GM21786 (cell line): Measurements from ENCODE around the gene RAB8A.
A peak's percentile ranks its signal among the peaks of the same experiment; 100 is the strongest.

Experiments
- ATAC-seq: cut with Tn5 transposase; IDR thresholded peaks from one replicate; pipeline ENCODE4 v1.9.1; 2021; ENCODE audit not compliant: unreplicated experiment

The RAB8A gene

GRCh38 chr19:16111909-16112752, 442 bp downstream of the RAB8A start:
- no peak for ATAC-seq

- no peak for ATAC-seq
Observed at GRCh38 chr19:16112778-16113177, 1.1 kb downstream of the RAB8A start.

- ATAC-seq, result no peak
Observed at GRCh38 chr19:16113727-16114126, 2.0 kb downstream of the RAB8A start.

- ATAC-seq, result no peak
Observed at GRCh38 chr19:16115301-16116039, 3.8 kb downstream of the RAB8A start.

GRCh38 chr19:16116067-16116466, 4.4 kb downstream of the RAB8A start:
- ATAC-seq, result no peak

- no peak for ATAC-seq
Observed at GRCh38 chr19:16117594-16118033, 5.9 kb downstream of the RAB8A start.

GRCh38 chr19:16118489-16119033, 6.9 kb downstream of the RAB8A start:
- ATAC-seq, result peak; percentile 83

- ATAC-seq, result peak; percentile 3
Observed at GRCh38 chr19:16119075-16119857, 7.6 kb downstream of the RAB8A start.

- no peak for ATAC-seq
Observed at GRCh38 chr19:16121141-16121540, 9.5 kb downstream of the RAB8A start.

GRCh38 chr19:16121967-16122366, 10.3 kb downstream of the RAB8A start:
- no peak for ATAC-seq

- no peak for ATAC-seq
Observed at GRCh38 chr19:16124953-16125352, 13.3 kb downstream of the RAB8A start.

- no peak for ATAC-seq
Observed at GRCh38 chr19:16125737-16126495, 14.2 kb downstream of the RAB8A start.

GRCh38 chr19:16127080-16127479, 15.4 kb downstream of the RAB8A start:
- no peak for ATAC-seq

- no peak for ATAC-seq
Observed at GRCh38 chr19:16127776-16128371, 16.2 kb downstream of the RAB8A start.

- ATAC-seq, result no peak
Observed at GRCh38 chr19:16131648-16132047, 20.0 kb downstream of the RAB8A start.

- ATAC-seq, result no peak
Observed at GRCh38 chr19:16133818-16134217, 22.1 kb downstream of the RAB8A start.

- ATAC-seq, result no peak
Observed at GRCh38 chr19:16134510-16134909, 22.8 kb downstream of the RAB8A start.

- no peak for ATAC-seq
Observed at GRCh38 chr19:16135430-16136127, 23.9 kb downstream of the RAB8A start.
